Activated T-cell treated with anti-CD3 and anti-CD28 coated beads, Interleukin-2, amount 50 U/mL, for 4 hours (primary cell): ENCODE results near the gene FRMD4B. TPM values are rescaled to one million over a fixed set of nuclear protein-coding genes. Genes with fewer than 3 reads are reported as not detected.

Experiments used
- ATAC-seq, 2 donors: fragments of 200-7000 bp; cut with Tn5 transposase; one replicate each; pipeline ENCODE4 v1.10.0; 2021
- DNase-seq: peaks from one replicate; pipeline ENCODE4 v3.0.0-alpha.2; 2020
- H3K27me3 Mint-ChIP-seq: one replicate; pipeline ENCODE4 v1.8.0; 2021; ENCODE audit warnings: low read depth, mixed read lengths
- H3K36me3 Mint-ChIP-seq: one replicate; pipeline ENCODE4 v1.8.0; 2022; ENCODE audit warnings: mixed read lengths; ENCODE audit not compliant: insufficient read depth
- H3K4me1 Mint-ChIP-seq: one replicate; pipeline ENCODE4 v1.8.0; 2021; ENCODE audit warnings: low read depth, mixed read lengths
- H3K4me3 Mint-ChIP-seq: one replicate; pipeline ENCODE4 v1.8.0; 2021; ENCODE audit warnings: mild to moderate bottlenecking, moderate library complexity, mixed read lengths
- H3K9me3 Mint-ChIP-seq: one replicate; pipeline ENCODE4 v1.8.0; 2021; ENCODE audit warnings: mixed read lengths
- total RNA-seq, 3 donors: library from RNA; stranded (reverse); gene quantifications; one replicate each; pipeline ENCODE4 v1.2.1, GENCODE V29; 2021

Gene FRMD4B
- total RNA-seq, 3 donors from 2014 or later, result 16.3 to 24.6 (median 23.6) TPM

GRCh38 chr3:69306239-69307185, 79.4 kb downstream of the FRMD4B start:
- H3K4me3 Mint-ChIP-seq, result no peak overlapping the region
- H3K27me3 Mint-ChIP-seq, result no peaks in the 10 kb centered on the region
- no peaks in the 10 kb centered on the region for H3K36me3 Mint-ChIP-seq
- ATAC-seq, result peak; percentile 85 to 89
- H3K4me1 Mint-ChIP-seq, result peaks cover 20% of the 10 kb centered on the region
- DNase-seq, result peak; percentile 54
- H3K9me3 Mint-ChIP-seq, result no peaks in the 10 kb centered on the region

- ATAC-seq, result peak; percentile 86 to 88
- no peaks in the 10 kb centered on the region for H3K9me3 Mint-ChIP-seq
- H3K4me3 Mint-ChIP-seq, result no peak overlapping the region
- H3K4me1 Mint-ChIP-seq, result peaks cover 20% of the 10 kb centered on the region
- DNase-seq, result no peak
- no peaks in the 10 kb centered on the region for H3K36me3 Mint-ChIP-seq
- no peaks in the 10 kb centered on the region for H3K27me3 Mint-ChIP-seq
Observed at GRCh38 chr3:69305011-69305410, 80.9 kb downstream of the FRMD4B start.

GRCh38 chr3:69304396-69304795, 81.5 kb downstream of the FRMD4B start:
- Mint-ChIP-seq H3K36me3 (no peaks in the 10 kb centered on the region), H3K9me3 (no peaks in the 10 kb centered on the region), H3K4me3 (no peak overlapping the region), H3K27me3 (no peaks in the 10 kb centered on the region), H3K4me1 (peaks cover 20% of the 10 kb centered on the region)
- ATAC-seq (no peak), DNase-seq (no peak)

GRCh38 chr3:69300296-69300695, 85.6 kb downstream of the FRMD4B start:
- H3K27me3 Mint-ChIP-seq, result no peaks in the 10 kb centered on the region
- no peaks in the 10 kb centered on the region for H3K9me3 Mint-ChIP-seq
- no peak overlapping the region for H3K4me3 Mint-ChIP-seq

GRCh38 chr3:69299344-69299743, 86.5 kb downstream of the FRMD4B start:
- no peak overlapping the region for H3K4me3 Mint-ChIP-seq
- no peaks in the 10 kb centered on the region for H3K4me1 Mint-ChIP-seq
- no peaks in the 10 kb centered on the region for H3K27me3 Mint-ChIP-seq
- ATAC-seq, result no peak
- no peaks in the 10 kb centered on the region for H3K36me3 Mint-ChIP-seq
- no peaks in the 10 kb centered on the region for H3K9me3 Mint-ChIP-seq
- no peak for DNase-seq

More at GRCh38 chr3:69300296-69300695, 85.6 kb downstream of the FRMD4B start:
- Mint-ChIP-seq H3K4me1 (peaks cover 7% of the 10 kb centered on the region), H3K36me3 (no peaks in the 10 kb centered on the region)
- no peak for ATAC-seq
- no peak for DNase-seq

GRCh38 chr3:69297501-69297900, 88.4 kb downstream of the FRMD4B start:
- Mint-ChIP-seq H3K4me1 (no peaks in the 10 kb centered on the region), H3K27me3 (no peaks in the 10 kb centered on the region), H3K4me3 (no peak overlapping the region), H3K36me3 (no peaks in the 10 kb centered on the region), H3K9me3 (no peaks in the 10 kb centered on the region)
- DNase-seq (no peak), ATAC-seq (no peak)

GRCh38 chr3:69296995-69297394, 88.9 kb downstream of the FRMD4B start:
- Mint-ChIP-seq H3K9me3 (no peaks in the 10 kb centered on the region), H3K4me3 (no peak overlapping the region), H3K27me3 (no peaks in the 10 kb centered on the region), H3K36me3 (no peaks in the 10 kb centered on the region), H3K4me1 (no peaks in the 10 kb centered on the region)
- DNase-seq, result no peak
- ATAC-seq, result no peak

GRCh38 chr3:69294014-69294766, 91.7 kb downstream of the FRMD4B start:
- no peaks in the 10 kb centered on the region for H3K36me3 Mint-ChIP-seq
- peaks cover 4% of the 10 kb centered on the region for H3K4me1 Mint-ChIP-seq
- no peak overlapping the region for H3K4me3 Mint-ChIP-seq
- DNase-seq (no peak), ATAC-seq (peak in 1 of 2 donors; percentile 30)
- no peaks in the 10 kb centered on the region for H3K27me3 Mint-ChIP-seq
- no peaks in the 10 kb centered on the region for H3K9me3 Mint-ChIP-seq

- Mint-ChIP-seq H3K36me3 (no peaks in the 10 kb centered on the region), H3K4me3 (no peak overlapping the region), H3K4me1 (peaks cover 14% of the 10 kb centered on the region), H3K9me3 (no peaks in the 10 kb centered on the region), H3K27me3 (no peaks in the 10 kb centered on the region)
- no peak for DNase-seq
- ATAC-seq, result no peak
Observed at GRCh38 chr3:69292959-69293574, 92.8 kb downstream of the FRMD4B start.

- H3K9me3 Mint-ChIP-seq, result no peaks in the 10 kb centered on the region
- H3K36me3 Mint-ChIP-seq, result no peaks in the 10 kb centered on the region
Observed at GRCh38 chr3:69292185-69292584, 93.7 kb downstream of the FRMD4B start.

GRCh38 chr3:69290430-69290829, 95.5 kb downstream of the FRMD4B start:
- no peaks in the 10 kb centered on the region for H3K27me3 Mint-ChIP-seq
- H3K36me3 Mint-ChIP-seq, result no peaks in the 10 kb centered on the region
- no peak for ATAC-seq
- H3K4me1 Mint-ChIP-seq, result peaks cover 22% of the 10 kb centered on the region
- no peak overlapping the region for H3K4me3 Mint-ChIP-seq
- DNase-seq, result no peak
- H3K9me3 Mint-ChIP-seq, result no peaks in the 10 kb centered on the region

More at GRCh38 chr3:69292185-69292584, 93.7 kb downstream of the FRMD4B start:
- Mint-ChIP-seq H3K27me3 (no peaks in the 10 kb centered on the region), H3K4me3 (no peak overlapping the region), H3K4me1 (peaks cover 22% of the 10 kb centered on the region)
- DNase-seq (no peak), ATAC-seq (no peak)

- H3K4me3 Mint-ChIP-seq, result no peak overlapping the region
- no peaks in the 10 kb centered on the region for H3K36me3 Mint-ChIP-seq
- ATAC-seq, result no peak
- no peaks in the 10 kb centered on the region for H3K27me3 Mint-ChIP-seq
- DNase-seq, result no peak
- peaks cover 22% of the 10 kb centered on the region for H3K4me1 Mint-ChIP-seq
- no peaks in the 10 kb centered on the region for H3K9me3 Mint-ChIP-seq
Observed at GRCh38 chr3:69290006-69290405, 95.9 kb downstream of the FRMD4B start.

GRCh38 chr3:69288161-69288895, 97.6 kb downstream of the FRMD4B start:
- no peaks in the 10 kb centered on the region for H3K9me3 Mint-ChIP-seq
- H3K27me3 Mint-ChIP-seq, result no peaks in the 10 kb centered on the region
- DNase-seq (no peak), ATAC-seq (peak; percentile 91 to 97)
- H3K4me3 Mint-ChIP-seq, result peak overlapping the region; percentile 33
- peaks cover 22% of the 10 kb centered on the region for H3K4me1 Mint-ChIP-seq
- no peaks in the 10 kb centered on the region for H3K36me3 Mint-ChIP-seq
